Activated CD4-positive, alpha-beta memory T cell treated with anti-CD3 and anti-CD28 coated beads, Interleukin-2, amount 10 ng/mL, durations not matched to agents 7 days and 5 days (primary cell): ENCODE data around the gene KRT32. TPM values are rescaled to one million over a fixed set of nuclear protein-coding genes. Genes with fewer than 3 reads are reported as not detected.
"Not testable (repeated sequence)": the region's sequence is repeated elsewhere in the genome, so short reads cannot be mapped to it uniquely, and the experiment has no call there.

Experiments used
- CTCF ChIA-PET: fragments of 350-600 bp; sonication (Branson Sonifier 250); formaldehyde crosslinking; loops from one replicate; lab custom pipeline; 2021; ENCODE audit warnings: antibody characterized with exemption, inconsistent platforms; lab: Charles Lee
- POLR2A ChIA-PET: fragments of 350-600 bp; sonication (Branson Sonifier 250); formaldehyde crosslinking; loops from one replicate; lab custom pipeline; 2021; ENCODE audit warnings: antibody characterized with exemption; lab: Charles Lee
- DNase-seq: peaks from one replicate; pipeline ENCODE4 v3.0.0-alpha.2; 2020
- H3K27ac Mint-ChIP-seq: one replicate; pipeline ENCODE4 v1.8.0; 2021; ENCODE audit warnings: mild to moderate bottlenecking, mixed read lengths
- H3K27me3 Mint-ChIP-seq: one replicate; pipeline ENCODE4 v1.8.0; 2021; ENCODE audit warnings: mixed read lengths
- H3K36me3 Mint-ChIP-seq: one replicate; pipeline ENCODE4 v1.8.0; 2021; ENCODE audit warnings: low read depth, mixed read lengths
- H3K4me1 Mint-ChIP-seq: one replicate; pipeline ENCODE4 v1.8.0; 2021; ENCODE audit warnings: mixed read lengths
- H3K4me3 Mint-ChIP-seq: one replicate; pipeline ENCODE4 v1.8.0; 2021; ENCODE audit warnings: mild to moderate bottlenecking, mixed read lengths
- H3K9me3 Mint-ChIP-seq: one replicate; pipeline ENCODE4 v1.8.0; 2021; ENCODE audit warnings: mixed read lengths
- total RNA-seq, 2 experiments: library from RNA; stranded (reverse); gene quantifications; one replicate each; pipeline ENCODE4 v1.2.3, GENCODE V29; 2021

KRT32 gene
- total RNA-seq, 2 experiments from 2014 or later = not detected

DNA sequence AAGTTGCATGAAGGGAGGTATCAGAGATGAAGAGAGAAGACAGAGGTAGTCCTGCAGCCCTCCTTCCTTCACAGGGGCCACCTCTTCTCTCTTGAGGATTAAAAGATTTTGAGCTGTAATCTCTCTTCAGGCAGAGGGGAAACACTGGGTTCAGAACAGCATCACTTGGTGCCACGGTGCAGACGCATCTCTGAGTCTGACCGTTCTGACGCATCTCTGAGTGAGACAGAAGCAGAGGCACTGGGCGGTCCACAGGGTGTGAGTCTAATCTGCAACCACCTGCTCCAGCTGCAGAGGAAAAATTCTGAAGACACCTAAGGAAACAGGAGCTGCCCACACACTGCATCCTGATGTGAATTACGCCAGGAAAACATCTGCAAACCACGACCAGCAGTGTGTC lies 37.5 kb downstream of the KRT32 start:
- Mint-ChIP-seq H3K4me3 (no peak overlapping the region), H3K4me1 (no peaks in the 10 kb centered on the region), H3K27me3 (peaks cover 2% of the 10 kb centered on the region), H3K27ac (no peak overlapping the region), H3K9me3 (no peaks in the 10 kb centered on the region), H3K36me3 (no peaks in the 10 kb centered on the region)
- ChIA-PET CTCF (no interaction called here), POLR2A (no interaction called here)
- no peak for DNase-seq

DNA sequence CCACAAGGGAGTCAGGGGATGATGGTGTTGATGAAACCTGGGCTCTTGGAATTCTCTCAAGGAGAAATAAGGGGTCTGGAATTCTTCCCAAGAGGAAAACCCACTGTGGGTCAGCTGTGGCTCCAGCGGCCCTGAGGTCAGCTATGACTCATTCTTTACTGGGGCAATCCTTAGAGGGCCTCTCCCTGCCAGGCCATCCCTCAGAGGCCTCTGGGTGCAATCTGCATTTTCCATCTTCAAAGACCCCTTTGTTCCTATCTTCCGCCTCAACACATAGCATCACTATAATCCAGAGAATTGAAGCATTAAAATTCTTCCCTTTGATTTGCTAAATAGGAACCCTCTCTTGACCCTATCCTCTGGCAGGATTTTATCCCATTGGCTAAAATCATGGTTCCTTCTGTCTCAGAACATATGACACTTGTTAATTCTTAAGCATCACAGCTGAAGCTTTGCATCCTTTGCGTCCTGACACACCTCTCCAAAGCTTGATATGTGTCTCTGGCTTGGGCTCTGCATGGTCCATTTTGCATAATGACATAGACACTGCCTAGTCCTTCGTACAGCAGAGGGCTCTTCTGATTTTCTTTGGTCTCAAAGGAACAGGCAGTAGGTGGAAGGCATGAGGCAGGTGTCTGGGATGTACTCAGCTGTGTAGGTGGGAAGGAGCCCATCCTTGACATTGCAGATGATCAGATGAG lies 38.4 kb downstream of the KRT32 start:
- ChIA-PET CTCF (no interaction called here), POLR2A (no interaction called here)
- H3K4me3 Mint-ChIP-seq = no peak overlapping the region

DNA sequence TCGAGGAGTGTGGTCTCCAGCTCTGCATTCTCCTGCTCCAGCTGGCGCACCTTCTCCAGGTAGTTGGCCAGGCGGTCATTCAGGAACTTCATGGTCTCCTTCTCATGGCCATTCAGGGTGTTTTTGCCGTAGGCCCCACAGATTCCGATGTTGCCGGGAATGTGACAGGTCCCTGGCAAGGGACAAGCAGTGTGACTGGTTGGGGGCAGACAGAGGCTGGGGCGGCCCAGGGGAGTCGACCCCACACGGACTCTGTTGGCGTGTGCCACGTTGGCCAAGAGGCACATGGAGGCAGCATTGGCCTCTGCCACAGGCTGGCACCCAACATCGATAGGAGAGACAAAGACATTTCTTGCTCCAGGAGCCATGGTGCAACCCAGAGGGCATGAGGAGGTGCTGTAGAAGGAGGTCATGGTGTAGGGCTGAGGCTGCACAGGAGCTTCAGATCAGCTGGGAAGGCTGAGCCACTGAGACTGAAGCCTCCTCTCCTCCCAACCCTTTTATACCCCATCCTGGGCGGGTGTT lies 43.0 kb downstream of the KRT32 start, which contains the start of gene KRT37:
TSS of gene KRT37 (minus strand) at position 475 of the 525 bp plus-strand sequence. CDS start at position 413, 62 bp downstream.
- no peaks in the 10 kb centered on the region for H3K4me1 Mint-ChIP-seq
- H3K4me3 Mint-ChIP-seq = no peak within 1 kb of the TSS
- H3K9me3 Mint-ChIP-seq = no peaks in the 10 kb centered on the region
- H3K36me3 Mint-ChIP-seq = no peaks in the 10 kb centered on the region
- DNase-seq = no peak
- ChIA-PET CTCF (no interaction called here), POLR2A (no interaction called here)
- H3K27ac Mint-ChIP-seq = no peak within 1 kb of the TSS
- H3K27me3 Mint-ChIP-seq = no peaks in the 10 kb centered on the region

More for the DNA sequence above, 38.4 kb downstream of the KRT32 start:
- Mint-ChIP-seq H3K9me3 (no peaks in the 10 kb centered on the region), H3K4me1 (no peaks in the 10 kb centered on the region), H3K27ac (no peak overlapping the region), H3K27me3 (peaks cover 2% of the 10 kb centered on the region), H3K36me3 (no peaks in the 10 kb centered on the region)
- no peak for DNase-seq

DNA sequence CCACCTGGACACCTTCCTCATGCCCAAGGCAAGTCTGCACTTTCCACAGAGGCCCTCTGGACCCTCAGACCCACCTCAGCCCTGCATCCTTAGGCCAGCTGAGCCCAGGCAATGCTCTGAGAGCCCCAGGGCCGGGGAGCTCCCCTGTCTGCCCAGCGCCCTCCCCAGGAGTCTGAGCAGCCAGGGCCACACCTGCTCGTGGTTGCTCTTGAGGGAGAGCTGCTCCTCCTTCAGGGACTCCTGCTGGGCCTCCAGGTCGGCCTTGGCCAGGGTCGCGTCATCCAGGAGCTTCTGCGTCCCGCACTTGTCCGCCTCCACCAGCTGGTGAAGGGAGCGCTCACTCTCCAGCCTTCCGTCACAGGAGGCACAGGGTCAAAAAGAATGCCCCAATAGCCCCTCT lies 44.6 kb downstream of the KRT32 start:
- H3K4me1 Mint-ChIP-seq, H3K27me3 Mint-ChIP-seq, POLR2A ChIA-PET, H3K27ac Mint-ChIP-seq, H3K9me3 Mint-ChIP-seq, H3K36me3 Mint-ChIP-seq, H3K4me3 Mint-ChIP-seq, CTCF ChIA-PET, DNase-seq: not testable (repeated sequence)

DNA sequence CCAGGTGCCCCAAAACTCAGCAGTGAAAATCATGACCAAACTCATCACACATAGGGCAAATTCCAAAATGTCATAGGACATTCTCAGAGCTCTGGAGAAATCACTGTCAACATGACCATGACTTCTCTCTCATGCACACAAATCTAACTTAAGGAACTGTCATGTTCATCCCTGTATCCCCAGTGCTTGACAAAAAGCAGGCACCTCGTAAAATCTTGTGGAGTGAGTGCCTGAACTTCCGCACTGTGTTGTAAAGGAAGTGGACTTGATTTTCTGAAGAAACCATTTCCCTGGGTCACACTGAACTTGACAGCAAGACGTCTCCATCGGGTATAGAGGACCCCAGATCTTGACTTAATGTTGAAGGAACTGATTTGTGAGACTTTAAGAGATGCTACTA lies 45.6 kb downstream of the KRT32 start:
- ChIA-PET POLR2A (no interaction called here), CTCF (no interaction called here)
- no peak overlapping the region for H3K4me3 Mint-ChIP-seq
- no peaks in the 10 kb centered on the region for H3K9me3 Mint-ChIP-seq
- no peaks in the 10 kb centered on the region for H3K36me3 Mint-ChIP-seq
- no peaks in the 10 kb centered on the region for H3K27me3 Mint-ChIP-seq
- DNase-seq = no peak
- no peaks in the 10 kb centered on the region for H3K4me1 Mint-ChIP-seq
- H3K27ac Mint-ChIP-seq = no peak overlapping the region

DNA sequence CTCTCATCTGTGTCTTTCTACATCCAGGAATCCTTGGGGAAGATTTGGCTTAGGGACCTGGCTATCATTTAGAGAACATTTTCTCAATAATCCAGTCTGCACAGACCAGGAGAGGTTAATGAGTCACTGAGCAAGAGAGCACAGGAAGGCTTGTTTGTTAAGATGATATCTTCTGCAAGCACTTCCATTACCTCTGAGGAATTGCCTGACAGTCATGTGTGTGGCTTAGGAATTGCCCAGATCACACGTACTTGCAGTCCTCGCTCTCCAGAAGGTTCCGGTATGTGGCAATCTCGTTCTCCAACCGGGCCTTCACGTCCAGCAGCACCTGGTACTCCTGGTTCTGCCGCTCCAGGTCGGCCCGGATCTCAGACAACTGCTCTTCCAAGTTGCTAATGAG lies 46.1 kb downstream of the KRT32 start:
- no peaks in the 10 kb centered on the region for H3K9me3 Mint-ChIP-seq
- POLR2A ChIA-PET = no interaction called here

DNA sequence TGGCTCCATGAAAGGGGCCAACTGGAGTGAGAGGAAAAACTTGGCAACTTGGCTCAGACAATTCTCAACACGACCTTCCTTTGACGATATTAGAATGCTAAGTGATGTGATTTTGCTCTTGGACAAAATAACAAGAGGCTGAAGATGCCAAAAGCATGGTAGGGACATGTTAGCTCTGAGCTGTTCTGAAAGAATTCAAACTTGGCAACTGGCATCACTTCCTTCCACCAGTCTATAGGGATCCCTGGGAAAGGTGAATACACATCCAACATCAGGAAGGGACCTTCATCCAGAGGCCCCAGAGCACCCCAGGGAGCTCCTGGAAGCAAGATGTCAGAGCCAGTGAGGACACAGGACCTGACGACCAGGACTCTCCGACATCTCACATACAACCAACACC lies 47.1 kb downstream of the KRT32 start:
- no peaks in the 10 kb centered on the region for H3K36me3 Mint-ChIP-seq

More for the DNA sequence above, 46.1 kb downstream of the KRT32 start:
- no peaks in the 10 kb centered on the region for H3K36me3 Mint-ChIP-seq
- CTCF ChIA-PET = no interaction called here
- H3K27me3 Mint-ChIP-seq = no peaks in the 10 kb centered on the region
- no peak overlapping the region for H3K4me3 Mint-ChIP-seq
- no peak overlapping the region for H3K27ac Mint-ChIP-seq
- DNase-seq = no peak
- H3K4me1 Mint-ChIP-seq = no peaks in the 10 kb centered on the region

DNA sequence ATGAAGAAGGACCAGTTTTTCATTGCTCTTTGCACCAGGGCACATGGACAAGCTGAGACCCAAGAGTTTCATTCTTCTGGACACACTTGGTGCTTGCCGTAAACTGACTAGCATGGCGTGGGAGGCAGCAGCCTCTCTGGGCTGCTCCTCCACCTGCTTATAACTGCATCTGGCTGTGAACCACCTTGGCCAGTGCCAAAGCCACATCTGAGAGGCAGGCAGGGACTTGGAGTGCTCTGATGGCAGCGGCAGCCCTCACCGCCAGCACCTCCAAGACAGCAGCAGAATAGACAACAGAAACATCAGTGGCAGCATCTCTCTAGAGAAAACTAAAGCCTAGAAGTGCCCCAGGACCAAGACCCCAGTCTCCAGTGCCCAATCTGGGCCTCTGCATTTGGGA lies 47.5 kb downstream of the KRT32 start:
- ChIA-PET POLR2A (no interaction called here), CTCF (no interaction called here)
- Mint-ChIP-seq H3K9me3 (no peaks in the 10 kb centered on the region), H3K4me3 (no peak overlapping the region), H3K27ac (no peak overlapping the region), H3K36me3 (no peaks in the 10 kb centered on the region), H3K4me1 (no peaks in the 10 kb centered on the region), H3K27me3 (no peaks in the 10 kb centered on the region)
- no peak for DNase-seq

More for the DNA sequence above, 47.1 kb downstream of the KRT32 start:
- Mint-ChIP-seq H3K27ac (no peak overlapping the region), H3K9me3 (no peaks in the 10 kb centered on the region), H3K4me1 (no peaks in the 10 kb centered on the region), H3K27me3 (no peaks in the 10 kb centered on the region), H3K4me3 (no peak overlapping the region)
- ChIA-PET POLR2A (no interaction called here), CTCF (no interaction called here)
- DNase-seq = no peak

DNA sequence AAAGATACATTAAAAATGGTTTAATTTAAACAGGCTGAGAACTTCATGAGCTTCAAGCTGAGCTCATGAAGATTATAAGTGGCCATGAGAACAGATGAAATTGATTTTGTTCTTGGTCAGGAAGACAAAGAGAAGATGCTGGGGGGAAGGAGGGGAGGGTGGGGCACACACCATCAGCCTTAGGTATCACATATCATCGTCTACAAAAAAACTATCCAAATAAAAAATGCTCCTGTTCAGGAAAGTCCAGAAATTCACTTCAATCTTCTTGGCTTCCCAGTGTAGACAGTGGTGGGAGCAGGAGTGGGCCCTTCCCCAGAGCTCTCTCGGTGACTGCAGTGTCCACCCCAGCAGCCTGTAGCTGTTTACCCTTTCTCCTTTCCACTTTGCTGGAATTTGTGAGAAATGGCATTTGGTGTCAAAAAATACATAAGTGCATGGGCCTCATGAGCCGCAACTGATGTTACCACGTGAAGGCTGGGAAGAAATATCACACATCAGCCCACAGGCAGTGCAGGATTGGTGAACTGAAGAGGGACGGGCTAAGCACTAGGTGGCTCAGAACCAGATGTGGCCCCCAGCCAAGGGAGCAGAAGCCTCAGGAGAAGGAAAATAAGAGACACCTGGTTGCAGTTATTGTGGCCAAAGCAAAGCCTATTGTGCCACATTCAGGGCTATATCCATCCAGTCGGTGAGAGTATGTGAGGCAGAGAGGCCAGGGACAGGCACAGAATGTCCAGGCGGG lies 48.9 kb downstream of the KRT32 start:
- Mint-ChIP-seq H3K27me3 (no peaks in the 10 kb centered on the region), H3K4me1 (no peaks in the 10 kb centered on the region), H3K27ac (no peak overlapping the region), H3K9me3 (no peaks in the 10 kb centered on the region), H3K4me3 (no peak overlapping the region), H3K36me3 (no peaks in the 10 kb centered on the region)
- DNase-seq = no peak
- ChIA-PET CTCF (interaction anchor here (1.0 to 1.4 kb wide), 3 partner anchors 15 to 110 kb away, joined by 3 to 4 read pairs (median 3); partner anchors contain the start of gene KRTAP16-1), POLR2A (no interaction called here)

DNA sequence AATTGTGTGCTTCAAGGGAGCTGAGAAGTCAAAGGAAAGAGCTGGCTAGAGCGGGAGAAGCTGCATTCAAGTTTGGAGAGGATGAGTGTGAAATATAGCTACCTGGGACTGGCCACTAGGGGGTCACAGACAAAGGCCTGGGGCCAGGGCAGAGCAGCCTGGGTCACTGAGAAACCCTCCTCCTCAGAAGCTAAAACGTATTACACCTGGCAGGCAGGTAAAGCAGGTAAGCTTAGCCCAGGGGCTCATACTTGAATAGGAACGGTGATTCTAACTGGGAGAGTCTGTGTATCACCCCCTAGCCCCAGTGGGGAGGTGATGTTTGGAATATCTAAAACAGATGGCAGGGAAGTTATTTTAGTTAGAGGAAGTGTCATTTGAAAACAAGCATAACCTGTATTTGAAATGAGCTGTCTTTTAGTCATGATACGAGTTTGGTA lies 49.6 kb downstream of the KRT32 start:
- CTCF ChIA-PET = interaction anchor here (1.0 to 1.4 kb wide), 3 partner anchors 14 to 109 kb away, joined by 3 to 4 read pairs (median 3); partner anchors contain the start of gene KRTAP16-1
- no peak overlapping the region for H3K27ac Mint-ChIP-seq
- DNase-seq = no peak

DNA sequence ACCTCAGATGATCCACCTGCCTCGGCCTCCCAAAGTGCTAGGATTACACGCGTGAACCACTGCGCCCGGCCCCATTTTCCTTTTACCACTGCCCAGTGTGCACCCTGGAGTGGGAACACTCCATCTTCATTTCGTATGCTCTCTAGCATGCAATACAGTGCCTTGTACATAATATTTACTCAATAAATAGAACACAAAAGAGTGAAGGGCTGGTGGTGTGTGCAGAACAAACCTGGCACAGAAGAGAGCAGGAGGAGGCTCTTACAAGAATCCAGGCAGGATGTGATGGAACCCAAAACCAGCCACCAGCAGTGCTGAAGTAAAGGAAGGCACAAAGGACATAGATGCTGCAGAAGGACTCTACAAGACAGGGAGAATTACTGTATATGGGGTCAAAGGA lies 50.1 kb downstream of the KRT32 start:
- Mint-ChIP-seq H3K27me3 (no peaks in the 10 kb centered on the region), H3K36me3 (no peaks in the 10 kb centered on the region), H3K4me1 (no peaks in the 10 kb centered on the region), H3K9me3 (no peaks in the 10 kb centered on the region), H3K4me3 (no peak overlapping the region), H3K27ac (no peak overlapping the region)
- ChIA-PET POLR2A (interaction anchor here (0.8 kb wide), 1 partner anchor 9 kb away, joined by 3 read pairs; no protein-coding TSS in a partner anchor), CTCF (interaction anchor here (1.0 to 1.4 kb wide), 3 partner anchors 13 to 108 kb away, joined by 3 to 4 read pairs (median 3); partner anchors contain the start of gene KRTAP16-1)
- no peak for DNase-seq

More for the DNA sequence above, 49.6 kb downstream of the KRT32 start:
- H3K36me3 Mint-ChIP-seq = no peaks in the 10 kb centered on the region
- POLR2A ChIA-PET = interaction anchor here (0.8 kb wide), 1 partner anchor 10 kb away, joined by 3 read pairs; no protein-coding TSS in a partner anchor
- no peak overlapping the region for H3K4me3 Mint-ChIP-seq
- no peaks in the 10 kb centered on the region for H3K27me3 Mint-ChIP-seq
- H3K4me1 Mint-ChIP-seq = no peaks in the 10 kb centered on the region
- H3K9me3 Mint-ChIP-seq = no peaks in the 10 kb centered on the region

DNA sequence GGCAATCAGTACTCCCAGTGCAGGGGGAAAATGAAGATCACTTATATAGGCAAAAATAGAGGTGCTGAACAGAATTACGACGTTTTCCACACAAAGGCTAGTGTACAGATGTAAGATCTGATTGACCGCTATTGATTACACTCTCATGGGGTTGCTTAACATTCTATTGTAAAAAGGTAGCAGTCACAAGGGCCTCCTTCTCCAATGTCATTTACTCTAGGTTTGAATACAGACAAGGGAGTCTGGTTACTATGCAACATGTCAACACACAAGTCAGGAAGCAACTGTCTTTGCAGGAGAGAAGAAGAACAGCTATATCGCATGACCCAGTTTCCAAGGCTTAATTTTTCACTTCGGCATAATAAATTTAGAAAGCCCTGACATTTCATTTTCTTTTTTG lies 50.7 kb downstream of the KRT32 start:
- CTCF ChIA-PET = interaction anchor here (1.2 kb wide), 1 partner anchor 12 kb away, joined by 3 read pairs; no protein-coding TSS in a partner anchor
- Mint-ChIP-seq H3K9me3 (no peaks in the 10 kb centered on the region), H3K4me3 (no peak overlapping the region), H3K27me3 (no peaks in the 10 kb centered on the region), H3K4me1 (no peaks in the 10 kb centered on the region), H3K27ac (no peak overlapping the region), H3K36me3 (no peaks in the 10 kb centered on the region)
- no peak for DNase-seq
- POLR2A ChIA-PET = no interaction called here

DNA sequence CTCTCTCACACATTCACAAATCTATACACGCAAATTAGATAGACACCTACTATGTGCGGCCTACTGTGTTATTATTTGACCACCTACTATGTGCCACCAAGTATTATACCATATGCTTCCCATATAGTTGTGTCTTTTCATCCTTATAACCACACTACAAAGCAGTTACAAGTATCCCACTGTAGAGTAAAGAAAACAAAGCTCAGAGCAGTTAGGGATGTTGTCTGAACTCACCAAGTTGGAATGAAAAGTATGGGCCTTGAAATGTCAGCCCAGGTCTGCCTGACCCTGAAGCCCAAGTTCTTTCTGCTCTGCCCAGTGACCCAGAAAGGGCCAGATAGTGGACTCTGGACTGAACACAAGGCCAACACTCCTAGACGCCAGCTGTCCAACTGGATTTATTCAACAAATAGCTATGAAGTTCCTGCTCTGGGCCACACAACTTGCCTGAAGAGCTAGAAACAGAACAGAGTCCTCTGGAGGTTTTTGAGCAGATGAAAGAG lies 51.3 kb downstream of the KRT32 start:
- no peaks in the 10 kb centered on the region for H3K9me3 Mint-ChIP-seq
- no peak for DNase-seq
- no peak overlapping the region for H3K4me3 Mint-ChIP-seq
- ChIA-PET POLR2A (no interaction called here), CTCF (interaction anchor here (1.2 kb wide), 1 partner anchor 11 kb away, joined by 3 read pairs; no protein-coding TSS in a partner anchor)
- H3K36me3 Mint-ChIP-seq = no peaks in the 10 kb centered on the region
- H3K27me3 Mint-ChIP-seq = no peaks in the 10 kb centered on the region
- no peaks in the 10 kb centered on the region for H3K4me1 Mint-ChIP-seq
- no peak overlapping the region for H3K27ac Mint-ChIP-seq
